A549 (cell line): ENCODE data around the gene ZNF627. TPM values are rescaled to one million over a fixed set of nuclear protein-coding genes. Genes with fewer than 3 reads are reported as not detected.
A peak's percentile ranks its signal among the peaks of the same experiment; 100 is the strongest.
"Not testable (repeated sequence)": the region's sequence is repeated elsewhere in the genome, so short reads cannot be mapped to it uniquely, and the experiment has no call there.

ENCODE experiments used
- ATAC-seq, 2 experiments: fragments of 200-7000 bp in 1 of 2; fragments of >200 bp in 1 of 2; cut with Nextera tagmentation in 1 of 2; cut with Tn5 transposase in 1 of 2; 3 replicates each; pipeline versions ENCODE4 v1.8.0 to v1.9.1; 2018 to 2020; ENCODE audit warnings: mild to moderate bottlenecking in 1 of 2, moderate library complexity in 1 of 2
- CTCF ChIA-PET: fragments of 300-600 bp; sonication (Branson Sonifier 250); formaldehyde crosslinking; extraction: SDS; loops from one replicate; lab custom pipeline; 2021; ENCODE audit warnings: antibody characterized with exemption, inconsistent platforms; lab: Yijun Ruan, JAX
- POLR2A ChIA-PET: fragments of 350-600 bp; formaldehyde crosslinking; extraction: SDS; loops from one replicate; lab custom pipeline; 2021; ENCODE audit warnings: antibody characterized with exemption, inconsistent platforms; lab: Yijun Ruan, JAX
- DNase-seq, 2 experiments: peaks; one replicate each; pipeline versions ENCODE4 v3.0.0 to v3.0.0-alpha.2; 2011 to 2016; ENCODE audit warnings: low read depth in 1 of 2, low spot score in 1 of 2
- FAIRE-seq: peaks from 2 replicates; lab custom pipeline; 2011; peaks lifted over from hg19 to GRCh38; lab: Jason Lieb, UNC
- H3K27ac ChIP-seq, 2 experiments: fragments of >200 bp; sonication (Bioruptor Twin); formaldehyde crosslinking; 3 replicates each; pipeline ENCODE4 v1.5.1; 2016 to 2017
- H3K4me1 ChIP-seq: fragments of >200 bp; sonication (Bioruptor Twin); formaldehyde crosslinking; 3 replicates; pipeline ENCODE4 v1.6.1; 2016
- H3K4me2 ChIP-seq: fragments of >200 bp; sonication (Bioruptor Twin); formaldehyde crosslinking; 3 replicates; pipeline ENCODE4 v1.6.1; 2016
- H3K4me3 ChIP-seq: fragments of >200 bp; sonication (Bioruptor Twin); formaldehyde crosslinking; 3 replicates; pipeline ENCODE4 v1.5.1; 2016
- H3K9me3 ChIP-seq: fragments of >200 bp; sonication (Bioruptor Twin); formaldehyde crosslinking; 3 replicates; pipeline ENCODE4 v1.6.1; 2016
- CBX8 ChIP-seq: fragments of 200-600 bp; sonication (generic); IDR thresholded peaks from 2 replicates; pipeline ENCODE4 v1.6.1; 2016
- CHD2 ChIP-seq: fragments of 150-350 bp; IDR thresholded peaks from 2 replicates; pipeline ENCODE4 v1.6.1; 2014; ENCODE audit warnings: low read length; ENCODE audit not compliant: partially characterized antibody
- FOSL2 ChIP-seq, 2 experiments: fragments of 450-650 bp in 1 of 2; fragments of >200 bp in 1 of 2; sonication (Bioruptor Twin) in 1 of 2; formaldehyde crosslinking; IDR thresholded peaks; 2 replicates each; pipeline versions ENCODE4 v1.5.0 to v1.6.1; 2016 to 2020; ENCODE audit warnings: mild to moderate bottlenecking in 1 of 2, moderate library complexity in 1 of 2
- JUNB ChIP-seq: fragments of >200 bp; sonication (Bioruptor Twin); formaldehyde crosslinking; IDR thresholded peaks from 2 replicates; pipeline ENCODE4 v1.6.1; 2016
- KDM1A ChIP-seq: fragments of 200-600 bp; sonication (generic); IDR thresholded peaks from 2 replicates; pipeline ENCODE4 v1.6.1; 2016; ENCODE audit warnings: low read depth, mild to moderate bottlenecking
- NPAS2 ChIP-seq: fragments of 250-450 bp; sonication (Bioruptor Pico); IDR thresholded peaks from 2 replicates; pipeline ENCODE4 v1.8.0; 2022; ENCODE audit warnings: mild to moderate bottlenecking, moderate library complexity, borderline replicate concordance
- RNF2 ChIP-seq: fragments of 200-600 bp; sonication (generic); IDR thresholded peaks from 2 replicates; pipeline ENCODE4 v1.6.1; 2016; ENCODE audit warnings: low read depth, mild to moderate bottlenecking, antibody characterized with exemption, moderate library complexity, borderline replicate concordance
- TFCP2L1 ChIP-seq: fragments of 250-450 bp; sonication (Bioruptor Pico); IDR thresholded peaks from 2 replicates; pipeline ENCODE4 v1.5.0; 2021; ENCODE audit warnings: mild to moderate bottlenecking
- ZFP36 ChIP-seq: fragments of 450-650 bp; IDR thresholded peaks from 2 replicates; pipeline ENCODE4 v1.6.1; 2014; ENCODE audit warnings: borderline replicate concordance; ENCODE audit not compliant: partially characterized antibody
- ZNF302 ChIP-seq: fragments of 250-450 bp; sonication (Bioruptor Pico); IDR thresholded peaks from 2 replicates; pipeline ENCODE4 v1.9.0; 2021; ENCODE audit warnings: inconsistent platforms, mild to moderate bottlenecking, moderate library complexity
- WGBS: methylation state at CpG from one replicate; pipeline ENCODE4 v1.1.6; 2017; ENCODE audit errors: missing lambda C conversion rate; 5-methylcytosine and 5-hydroxymethylcytosine counted together
- polyA plus RNA-seq, 4 experiments: library from polyadenylated mRNA; depleted of rRNA in 3 of 4; stranded (reverse); fragments of >200 nt; fragmentation: RNase III in 1 of 4; extraction: RNeasy Plus Mini Kit Qiagen cat#74134 plus additional on column Dnase treatment in 1 of 4; gene quantifications; 2 replicates in 3 of 4; 3 replicates in 1 of 4; pipeline ENCODE4 v1.2.3, GENCODE V29; 2011 to 2017
- TF ChIP-seq, protein P1 (sequence below): fragments of 200-600 bp; sonication (generic); IDR thresholded peaks from 2 replicates; pipeline ENCODE4 v1.6.1; 2016; ENCODE audit warnings: antibody characterized with exemption, mild to moderate bottlenecking, moderate library complexity

The ZNF627 gene
- polyA plus RNA-seq, 2 of the 4 experiments (the other 2 are of a cell fraction) = 4.5 to 7.5 TPM

DNA sequence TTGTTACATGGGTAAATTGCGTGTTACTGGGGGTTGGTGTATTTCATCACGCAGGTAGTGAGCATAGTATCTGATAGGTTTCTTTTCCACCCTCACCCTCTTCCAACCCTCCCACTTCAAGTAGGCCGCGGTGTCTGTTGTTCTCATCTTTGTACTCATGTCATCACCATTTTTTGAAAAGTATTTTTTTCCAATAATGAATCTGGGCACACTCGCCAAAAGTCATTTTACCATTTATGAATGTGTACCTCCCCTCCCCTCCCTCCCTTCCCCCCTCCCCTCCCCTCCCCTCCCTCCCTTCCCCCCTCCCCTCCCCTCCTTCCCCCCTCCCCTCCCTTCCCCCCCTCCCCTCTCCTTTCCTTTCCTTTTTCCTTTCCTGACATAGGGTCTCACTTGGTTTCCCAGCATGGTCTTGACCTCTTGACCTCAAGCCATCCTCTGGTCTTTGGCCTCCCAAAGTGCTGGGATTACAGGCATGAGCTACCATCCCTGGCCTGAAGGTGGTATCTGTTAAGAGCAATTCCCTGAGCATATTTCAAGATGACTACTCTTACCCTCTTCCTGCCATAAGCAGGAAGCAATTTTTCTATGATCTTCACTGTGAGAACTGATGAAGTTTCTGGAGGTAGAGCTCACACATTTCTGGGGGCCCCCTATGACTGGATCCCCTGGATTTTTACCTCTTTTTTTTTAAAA, 15.7 kb downstream of the ZNF627 start:
- Histone ChIP-seq H3K4me1 (no peaks in the 10 kb centered on the region), H3K4me3 (no peak overlapping the region), H3K4me2 (no peak overlapping the region), H3K9me3 (peaks cover 65% of the 10 kb centered on the region), H3K27ac (no peak overlapping the region)
- FAIRE-seq (no peak), DNase-seq (no peak), ATAC-seq (no peak)
- ChIA-PET POLR2A (no interaction called here), CTCF (no interaction called here)
- TF ChIP-seq ZFP36 (no peak), CHD2 (no peak), ZNF302 (CRISPR knock-in tag) (no peak), FOSL2 (IDR thresholded peaks at IDR 0.05) (no peak), FOSL2 (CRISPR knock-in tag; IDR thresholded peaks at IDR 0.05) (no peak), TFCP2L1 (CRISPR knock-in tag) (no peak), CBX8 (no peak), JUNB (no peak), NPAS2 (CRISPR knock-in tag) (no peak)
- 83% methylated on average over 5 of the region's 5 CpGs for WGBS

DNA sequence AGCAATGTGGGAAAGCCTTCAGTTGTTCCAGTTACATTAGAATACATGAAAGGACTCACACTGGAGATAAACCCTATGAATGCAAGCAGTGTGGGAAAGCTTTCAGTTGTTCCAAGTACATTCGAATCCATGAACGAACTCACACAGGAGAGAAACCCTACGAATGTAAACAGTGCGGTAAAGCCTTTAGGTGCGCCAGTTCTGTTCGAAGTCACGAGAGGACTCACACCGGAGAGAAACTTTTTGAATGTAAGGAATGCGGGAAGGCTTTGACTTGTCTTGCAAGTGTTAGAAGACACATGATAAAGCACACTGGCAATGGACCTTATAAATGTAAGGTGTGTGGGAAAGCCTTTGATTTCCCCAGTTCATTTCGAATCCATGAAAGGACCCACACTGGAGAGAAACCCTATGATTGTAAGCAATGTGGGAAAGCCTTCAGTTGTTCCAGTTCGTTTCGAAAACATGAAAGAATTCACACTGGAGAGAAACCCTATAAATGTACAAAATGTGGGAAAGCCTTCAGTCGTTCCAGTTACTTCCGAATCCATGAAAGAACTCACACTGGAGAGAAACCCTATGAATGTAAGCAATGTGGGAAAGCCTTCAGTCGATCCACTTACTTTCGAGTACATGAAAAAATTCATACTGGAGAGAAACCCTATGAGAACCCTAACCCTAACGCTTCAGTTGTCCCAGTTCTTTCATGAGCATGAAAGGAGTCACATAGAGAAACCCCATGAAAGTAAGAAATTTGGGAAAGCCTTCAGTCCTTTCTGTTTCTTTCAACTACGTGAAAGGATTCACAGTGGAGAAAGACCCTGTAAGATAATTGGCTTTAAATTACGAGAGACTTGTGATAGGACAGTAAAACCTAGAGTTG, 20.1 kb downstream of the ZNF627 start:
- no peak overlapping the region for H3K4me2 ChIP-seq
- WGBS = 94% methylated on average over 19 of the region's 19 CpGs
- ATAC-seq (no peak), FAIRE-seq (no peak), DNase-seq (no peak)
- TF ChIP-seq KDM1A (peak; percentile 65; the same call in 1 of the 2 replicates), RNF2 (no peak)
- no peak overlapping the region for H3K4me3 ChIP-seq
- ChIA-PET POLR2A (no interaction called here), CTCF (no interaction called here)
- H3K27ac ChIP-seq = no peak overlapping the region
- no peaks in the 10 kb centered on the region for H3K4me1 ChIP-seq
- H3K9me3 ChIP-seq = peaks cover 78% of the 10 kb centered on the region

DNA sequence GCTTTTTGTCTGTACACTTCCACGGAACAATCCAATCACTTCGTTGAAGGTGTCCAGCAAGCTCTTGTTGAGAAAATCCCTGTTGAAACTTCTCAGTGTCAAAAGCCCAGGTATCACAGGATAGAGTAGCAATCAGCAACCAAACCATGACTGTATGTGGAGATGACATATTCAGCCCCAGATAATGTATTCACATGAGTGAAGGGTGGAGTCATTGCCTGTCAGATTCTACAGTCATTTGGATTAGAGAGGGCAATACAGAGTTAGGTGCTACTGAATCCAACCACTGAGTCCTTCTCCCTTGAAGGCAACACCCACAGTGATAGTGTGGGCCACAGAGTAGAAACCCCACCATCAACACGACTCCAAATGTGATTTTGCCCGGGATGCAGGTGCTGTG, 23.3 kb downstream of the ZNF627 start:
- TF ChIP-seq, protein P1, sequence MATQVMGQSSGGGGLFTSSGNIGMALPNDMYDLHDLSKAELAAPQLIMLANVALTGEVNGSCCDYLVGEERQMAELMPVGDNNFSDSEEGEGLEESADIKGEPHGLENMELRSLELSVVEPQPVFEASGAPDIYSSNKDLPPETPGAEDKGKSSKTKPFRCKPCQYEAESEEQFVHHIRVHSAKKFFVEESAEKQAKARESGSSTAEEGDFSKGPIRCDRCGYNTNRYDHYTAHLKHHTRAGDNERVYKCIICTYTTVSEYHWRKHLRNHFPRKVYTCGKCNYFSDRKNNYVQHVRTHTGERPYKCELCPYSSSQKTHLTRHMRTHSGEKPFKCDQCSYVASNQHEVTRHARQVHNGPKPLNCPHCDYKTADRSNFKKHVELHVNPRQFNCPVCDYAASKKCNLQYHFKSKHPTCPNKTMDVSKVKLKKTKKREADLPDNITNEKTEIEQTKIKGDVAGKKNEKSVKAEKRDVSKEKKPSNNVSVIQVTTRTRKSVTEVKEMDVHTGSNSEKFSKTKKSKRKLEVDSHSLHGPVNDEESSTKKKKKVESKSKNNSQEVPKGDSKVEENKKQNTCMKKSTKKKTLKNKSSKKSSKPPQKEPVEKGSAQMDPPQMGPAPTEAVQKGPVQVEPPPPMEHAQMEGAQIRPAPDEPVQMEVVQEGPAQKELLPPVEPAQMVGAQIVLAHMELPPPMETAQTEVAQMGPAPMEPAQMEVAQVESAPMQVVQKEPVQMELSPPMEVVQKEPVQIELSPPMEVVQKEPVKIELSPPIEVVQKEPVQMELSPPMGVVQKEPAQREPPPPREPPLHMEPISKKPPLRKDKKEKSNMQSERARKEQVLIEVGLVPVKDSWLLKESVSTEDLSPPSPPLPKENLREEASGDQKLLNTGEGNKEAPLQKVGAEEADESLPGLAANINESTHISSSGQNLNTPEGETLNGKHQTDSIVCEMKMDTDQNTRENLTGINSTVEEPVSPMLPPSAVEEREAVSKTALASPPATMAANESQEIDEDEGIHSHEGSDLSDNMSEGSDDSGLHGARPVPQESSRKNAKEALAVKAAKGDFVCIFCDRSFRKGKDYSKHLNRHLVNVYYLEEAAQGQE = no peak
- Histone ChIP-seq H3K4me1 (no peaks in the 10 kb centered on the region), H3K9me3 (peaks cover 55% of the 10 kb centered on the region), H3K4me2 (no peak overlapping the region), H3K27ac (no peak overlapping the region), H3K4me3 (no peak overlapping the region)
- no peak for ATAC-seq
- ChIA-PET POLR2A (no interaction called here), CTCF (no interaction called here)
- FAIRE-seq = no peak
- no peak for DNase-seq
- 92% methylated on average over 3 of the region's 4 CpGs for WGBS

DNA sequence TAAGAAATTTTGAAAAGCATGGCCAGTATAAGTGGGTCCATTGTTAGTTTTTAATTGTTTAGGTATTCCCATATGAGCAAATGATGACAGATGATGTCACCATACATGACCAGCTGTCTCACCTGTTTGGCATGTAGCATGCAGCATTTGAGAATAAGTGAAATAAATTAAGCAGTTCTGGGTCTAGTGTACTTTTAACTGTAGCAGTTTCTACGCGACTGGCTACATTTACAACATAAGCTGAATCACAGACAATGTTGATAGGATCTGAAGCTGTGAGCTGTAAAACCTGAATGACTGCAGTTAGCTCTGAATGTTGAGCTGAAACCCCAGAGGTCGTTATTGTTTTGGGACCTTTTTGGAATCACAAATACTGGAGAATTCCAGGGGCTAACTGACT, 25.1 kb downstream of the ZNF627 start:
- 64% methylated on average over 3 of the region's 3 CpGs for WGBS
- H3K4me2 ChIP-seq, POLR2A ChIA-PET, FAIRE-seq, H3K4me1 ChIP-seq, DNase-seq, CTCF ChIA-PET, H3K27ac ChIP-seq, ATAC-seq, H3K4me3 ChIP-seq: not testable (repeated sequence)
- H3K9me3 ChIP-seq = peaks cover 38% of the 10 kb centered on the region
